Spleen (tissue), 7 donors: ENCODE results near the gene RPL32.

Experiments
- CTCF ChIP-seq, 11 experiments: fragments of 200-600 bp in 7 of 11; fragments of 450-650 bp in 4 of 11; sonication (generic) in 4 of 11; IDR thresholded peaks in 8 of 11; conservative IDR thresholded peaks in 3 of 11; 1 replicate in 7 of 11; 2 replicates in 4 of 11; pipeline versions ENCODE4 v1.4.0 to v1.8.0; 2016 to 2021; ENCODE audit warnings: antibody characterized with exemption in 11 of 11, inconsistent platforms in 4 of 11, mild to moderate bottlenecking in 1 of 11
- POLR2A ChIP-seq, 3 donors: fragments of 450-650 bp; IDR thresholded peaks; one replicate each; pipeline ENCODE4 v1.5.1; 2017; ENCODE audit warnings: antibody characterized with exemption in 3 of 3, mild to moderate bottlenecking in 1 of 3
- POLR2AphosphoS5 ChIP-seq, 3 donors: sonication (generic); formaldehyde crosslinking; IDR thresholded peaks; one replicate each; pipeline ENCODE4 v1.5.1; 2017; ENCODE audit warnings: antibody characterized with exemption in 3 of 3
- donor health status: DM: no; HTN: no; CAD: no; lungs with moderate emphysema.
- donor health status: DM: no; HTN: no; CAD: no.
- donor health status: DM: no; HTN: no; CAD: no.

- TF ChIP-seq CTCF (IDR thresholded peaks at IDR 0.05 in 8 of 11, conservative IDR thresholded peaks at IDR 0.05 in 3 of 11): no peak
- peak in 1 of 3 donors; percentile 15 for TF ChIP-seq POLR2AphosphoS5 (IDR thresholded peaks at IDR 0.05)
- no peak for TF ChIP-seq POLR2A (IDR thresholded peaks at IDR 0.05)
Observed at GRCh38 chr3:12884790-12885582, 43.6 kb upstream of the RPL32 start.
